Measurements from ENCODE around the gene CEP104.
"Not testable (repeated sequence)": the region's sequence is repeated elsewhere in the genome, so short reads cannot be mapped to it uniquely, and the experiment has no call there.

Gene CEP104

GRCh38 chr1:3828391-3828790 lies 28.6 kb downstream of the CEP104 start:
- DNase-seq (ENCODE audit: low read depth in 3 of 3, low spot score in 1 of 3) = no peak

DNA sequence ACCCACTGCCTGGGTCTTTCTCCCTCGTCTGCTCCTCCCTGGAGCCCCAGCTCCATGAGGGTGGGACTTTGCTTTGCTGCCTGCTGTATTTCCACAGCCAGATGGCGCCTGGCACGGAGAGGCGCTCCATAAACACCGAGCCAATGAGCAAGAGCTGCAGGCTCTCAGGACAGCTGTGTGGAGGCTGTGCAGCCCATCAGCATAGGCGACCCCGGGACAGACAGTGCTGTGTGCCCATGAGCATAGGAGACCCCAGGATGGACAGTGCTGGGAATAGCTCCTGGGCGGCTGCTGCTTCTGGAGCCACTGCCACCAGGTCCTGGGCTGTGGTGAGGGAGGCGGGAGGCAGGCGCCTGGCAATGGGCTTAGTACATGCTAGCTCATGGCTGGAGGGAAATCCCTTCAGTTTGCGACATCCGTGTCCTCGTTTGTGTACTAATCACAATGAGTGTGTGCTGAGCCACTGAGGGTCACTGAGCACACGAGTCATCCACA lies 29.2 kb downstream of the CEP104 start:
- DNase-seq (ENCODE audit: low read depth in 3 of 3, low spot score in 1 of 3) = no peak

DNA sequence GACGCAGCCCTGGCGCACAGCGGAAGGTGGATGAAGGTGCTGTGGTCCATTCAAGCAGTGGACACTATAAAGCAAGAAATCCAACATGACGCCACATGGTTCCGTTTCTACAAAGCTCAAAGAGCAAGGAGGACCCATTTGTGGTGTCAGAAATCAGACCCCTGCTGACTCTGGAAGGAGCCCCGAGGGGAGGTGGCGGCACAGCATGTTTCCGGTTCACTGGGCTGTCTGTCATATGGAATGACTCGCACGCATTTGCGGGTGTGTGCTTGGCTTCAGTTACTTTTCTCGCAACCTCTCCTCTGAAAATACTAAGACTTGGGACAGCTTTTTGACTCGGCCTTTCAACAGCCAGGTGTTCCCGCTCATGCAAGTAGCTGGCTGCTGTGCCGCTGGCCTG lies 31.7 kb downstream of the CEP104 start:
- DNase-seq (ENCODE audit: low read depth in 3 of 3, low spot score in 1 of 3) = no peak

GRCh38 chr1:3824650-3825049 lies 32.4 kb downstream of the CEP104 start:
- DNase-seq (ENCODE audit: low read depth in 3 of 3, low spot score in 1 of 3) = no peak

- DNase-seq (ENCODE audit: low read depth in 3 of 3, low spot score in 1 of 3) = no peak
Observed at GRCh38 chr1:3822421-3822820, 34.6 kb downstream of the CEP104 start.

DNA sequence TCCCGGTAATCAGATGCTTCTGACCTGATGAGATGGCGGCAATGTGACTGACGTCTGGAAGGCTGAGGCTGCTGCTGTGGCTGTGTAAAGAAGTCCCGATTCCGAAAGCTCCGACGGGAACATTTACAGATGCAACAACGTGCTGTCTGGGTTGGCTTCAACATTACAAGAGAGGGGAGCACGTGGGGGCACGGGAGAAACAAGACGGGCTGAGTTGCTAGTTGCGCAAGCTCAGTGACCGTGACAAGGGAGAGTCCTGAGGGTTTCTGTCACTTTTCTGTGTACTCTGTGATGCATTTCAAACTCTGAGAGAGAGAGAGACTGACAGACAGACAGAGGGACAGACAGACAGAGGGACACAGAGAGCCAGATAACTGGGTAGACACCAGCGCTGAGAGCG lies 35.1 kb downstream of the CEP104 start:
- DNase-seq (ENCODE audit: low read depth in 3 of 3, low spot score in 1 of 3) = no peak

- DNase-seq (ENCODE audit: low read depth in 3 of 3, low spot score in 1 of 3) = no peak
Observed at GRCh38 chr1:3821447-3821846, 35.6 kb downstream of the CEP104 start.

DNA sequence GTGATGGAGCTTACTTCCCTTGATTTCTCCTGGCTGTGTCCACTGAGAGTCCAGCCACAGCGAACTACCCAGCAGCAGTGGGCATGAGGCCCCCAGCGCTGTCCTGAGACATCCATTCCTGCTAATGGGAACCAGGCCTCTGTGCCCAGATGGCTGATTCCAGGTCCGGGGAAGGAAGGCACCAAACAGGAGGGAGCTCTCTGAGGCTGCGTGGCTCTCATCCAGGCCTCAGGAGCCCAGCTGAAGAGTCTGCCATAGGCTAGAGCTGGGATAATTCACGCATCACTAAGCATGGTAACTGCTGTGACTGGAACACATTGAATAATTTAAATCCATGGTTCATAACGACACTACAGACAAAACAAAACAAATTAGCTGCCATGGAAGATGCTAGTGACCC lies 36.0 kb downstream of the CEP104 start:
- DNase-seq (ENCODE audit: low read depth in 3 of 3, low spot score in 1 of 3) = no peak

DNA sequence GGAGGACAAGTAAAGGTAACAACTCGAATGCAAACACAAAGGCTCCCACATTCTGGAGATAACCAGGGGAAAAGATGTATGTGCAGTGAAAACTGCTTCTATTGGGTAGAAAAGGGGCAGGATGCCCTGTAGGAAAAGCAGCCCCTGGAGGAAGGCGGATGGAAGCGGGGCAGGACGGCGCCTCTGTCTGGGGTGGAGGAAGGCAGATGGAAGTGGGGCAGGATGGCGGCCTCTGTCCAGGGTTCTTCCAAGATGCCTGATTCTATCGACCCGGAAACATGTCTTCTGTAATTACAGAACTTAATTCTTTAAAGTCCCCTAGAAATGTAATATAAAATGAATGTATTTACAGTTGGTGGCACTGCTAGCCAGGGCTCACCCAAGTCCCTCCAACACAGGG lies 36.7 kb downstream of the CEP104 start:
- no peak for DNase-seq (ENCODE audit: low read depth in 3 of 3, low spot score in 1 of 3)

DNA sequence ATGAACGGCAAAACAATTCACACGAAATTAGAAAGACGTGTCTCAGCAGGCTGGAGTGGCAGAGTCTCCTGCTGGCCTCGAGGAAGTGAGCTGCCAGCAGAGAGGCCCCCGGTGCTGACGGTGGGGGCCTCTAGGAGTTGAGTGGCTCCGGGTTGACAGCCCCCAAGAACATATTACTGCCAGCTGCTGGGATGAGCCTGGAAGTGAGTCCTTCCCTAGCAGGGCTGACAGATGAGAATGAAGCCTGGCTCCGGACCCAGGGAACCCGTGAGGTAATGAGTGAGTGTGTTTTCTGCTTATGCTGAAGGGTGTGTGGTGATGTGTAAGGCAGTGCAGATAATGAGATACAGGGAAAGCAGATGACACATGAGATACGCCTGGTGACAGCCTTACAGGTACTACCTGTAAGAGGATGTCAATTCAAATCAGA lies 37.2 kb downstream of the CEP104 start:
- no peak for DNase-seq (ENCODE audit: low read depth in 3 of 3, low spot score in 1 of 3)

DNA sequence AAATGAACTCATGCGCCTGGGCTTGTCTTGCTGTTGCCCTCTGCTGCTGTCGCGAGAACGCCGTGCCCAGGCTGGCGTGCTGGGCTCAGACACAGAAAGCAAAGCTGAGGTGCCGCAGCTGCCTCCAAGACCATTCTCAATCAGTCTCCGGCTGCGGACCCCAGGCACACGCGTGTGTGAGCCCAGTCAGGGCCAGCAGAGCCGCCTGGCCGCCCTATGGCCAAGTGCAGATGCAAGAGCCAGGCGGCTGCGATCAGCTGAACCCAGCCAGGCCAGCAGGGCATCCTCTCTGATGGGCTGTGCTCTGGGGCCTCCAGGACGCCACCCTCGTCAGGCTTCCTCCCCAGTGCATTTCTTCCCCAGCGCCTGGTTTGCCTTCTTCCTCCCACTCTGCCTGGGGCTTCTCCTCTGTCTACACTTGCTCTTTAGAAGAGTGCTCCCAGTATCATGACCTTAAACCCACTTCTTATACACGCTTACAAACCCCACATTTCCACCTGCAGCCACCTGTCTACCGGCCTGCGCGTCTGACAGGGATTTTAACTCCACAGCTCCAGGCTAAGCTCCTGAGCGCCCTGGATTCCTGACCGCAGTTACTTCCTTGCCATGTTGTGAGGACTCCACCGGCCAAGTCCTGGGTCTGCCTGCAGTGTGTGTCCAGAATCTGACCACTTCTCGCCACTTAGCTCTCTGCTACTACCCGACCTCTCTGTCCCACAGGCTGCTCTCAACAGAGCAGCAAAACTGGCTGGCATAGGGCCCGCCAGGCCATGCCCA lies 39.0 kb downstream of the CEP104 start:
- no peak for DNase-seq (ENCODE audit: low read depth in 3 of 3, low spot score in 1 of 3)

GRCh38 chr1:3817138-3817740 lies 39.8 kb downstream of the CEP104 start:
- DNase-seq (ENCODE audit: low read depth in 3 of 3, low spot score in 1 of 3) = no peak

DNA sequence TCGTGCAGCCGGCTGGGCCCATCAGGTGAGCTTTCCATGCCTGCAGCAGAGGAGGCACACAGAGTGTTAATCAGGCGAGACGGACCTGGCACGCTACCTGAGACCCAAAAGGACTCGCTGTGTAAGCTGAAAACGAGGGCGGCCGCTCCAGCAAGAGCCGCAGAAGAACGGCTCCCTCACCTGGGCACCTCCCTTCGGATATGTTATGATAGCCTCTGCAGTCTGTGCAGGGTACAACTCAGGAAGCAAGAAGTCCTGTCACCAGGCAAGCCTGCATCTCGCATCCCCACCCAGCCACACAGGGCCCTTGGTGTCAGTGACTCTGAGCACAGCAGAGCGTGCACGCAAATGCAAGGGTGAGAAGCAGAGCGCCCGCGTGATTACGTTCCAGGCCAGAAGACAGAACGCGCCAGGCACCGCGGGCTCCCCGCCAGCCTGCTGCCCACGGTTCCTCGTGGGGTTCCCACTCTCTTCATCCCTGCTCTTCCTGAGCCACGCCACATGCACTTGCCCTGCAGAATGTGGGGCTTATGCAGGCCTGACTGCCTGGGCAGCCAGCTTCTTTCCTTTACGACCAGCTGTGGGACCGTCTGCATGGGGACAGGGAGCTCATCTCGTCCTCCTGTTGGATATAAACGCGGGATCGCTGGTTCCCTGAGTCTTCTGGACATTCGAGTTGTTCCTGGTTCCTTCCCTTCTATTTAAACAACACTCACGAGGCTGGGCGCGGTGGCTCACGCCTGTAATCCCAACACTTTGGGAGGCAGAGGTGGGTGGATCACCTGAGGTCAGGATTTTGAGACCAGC lies 40.5 kb downstream of the CEP104 start:
- DNase-seq (ENCODE audit: low read depth in 3 of 3, low spot score in 1 of 3) = no peak

DNA sequence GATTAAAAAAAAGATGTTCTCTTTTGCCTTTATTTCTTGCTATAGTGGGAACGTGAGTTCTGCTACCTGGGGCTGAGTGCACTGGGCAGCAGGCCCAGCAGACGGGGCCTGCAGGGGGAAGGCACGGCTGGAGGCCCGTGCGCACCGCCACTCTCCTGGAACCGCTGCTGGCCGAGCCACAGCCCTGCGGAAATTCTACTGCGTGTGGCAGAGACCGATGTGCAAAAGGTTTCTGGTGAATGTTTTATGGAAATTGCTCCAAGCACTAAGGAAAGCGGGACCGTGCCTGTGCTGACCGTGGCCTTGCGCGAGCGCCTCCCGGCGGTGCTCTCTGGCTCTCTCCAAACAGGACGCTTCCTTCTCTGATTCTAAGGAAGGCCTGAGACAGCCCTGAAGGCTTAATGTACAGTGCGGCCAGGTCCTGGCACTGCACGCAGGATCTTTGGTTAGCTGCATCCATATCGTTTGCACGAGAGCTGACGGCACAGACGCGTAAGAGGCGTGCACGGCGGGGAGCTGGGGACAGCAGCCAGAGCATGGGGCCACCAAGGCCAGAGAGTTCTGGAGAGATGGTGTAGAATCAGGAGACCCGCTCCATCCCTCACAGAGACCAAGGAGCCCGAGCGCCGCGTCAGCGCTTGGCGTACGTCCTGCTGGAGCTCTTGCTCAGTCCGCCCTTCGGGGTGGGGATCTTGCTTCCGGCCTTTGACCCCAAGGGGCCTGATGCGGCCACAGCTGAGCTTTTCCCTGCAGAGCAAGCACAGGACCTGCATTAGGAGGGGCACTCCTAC lies 42.0 kb downstream of the CEP104 start:
- no peak for DNase-seq (ENCODE audit: low read depth in 3 of 3, low spot score in 1 of 3)

DNA sequence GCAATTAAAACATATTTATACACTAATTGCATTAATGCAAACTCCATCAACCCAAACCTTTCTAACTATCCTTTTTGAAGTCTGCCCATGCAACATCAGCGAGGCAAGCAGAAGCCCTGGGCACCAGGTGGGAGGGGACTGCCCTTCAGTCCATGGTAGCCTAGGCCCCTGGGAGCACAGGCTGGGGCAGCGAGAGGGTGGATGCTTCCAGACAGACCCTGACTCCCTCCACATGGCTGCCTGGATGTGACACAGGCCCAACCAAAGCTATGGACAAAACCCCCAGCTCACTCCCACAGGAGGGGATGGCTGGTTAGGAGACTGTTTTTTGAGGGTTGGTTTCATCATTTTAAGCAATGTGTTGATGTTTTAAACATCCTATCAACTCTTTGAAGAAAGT lies 42.9 kb downstream of the CEP104 start:
- DNase-seq (ENCODE audit: low read depth in 3 of 3, low spot score in 1 of 3) = no peak

- DNase-seq (ENCODE audit: low read depth in 3 of 3, low spot score in 1 of 3) = no peak
Observed at GRCh38 chr1:3811595-3811911, 45.5 kb downstream of the CEP104 start.

GRCh38 chr1:3810149-3810761 lies 46.8 kb downstream of the CEP104 start:
- not testable (repeated sequence) for DNase-seq (ENCODE audit: low read depth in 3 of 3, low spot score in 1 of 3)

- DNase-seq (ENCODE audit: low read depth in 3 of 3, low spot score in 1 of 3) = no peak
Observed at GRCh38 chr1:3809680-3810079, 47.3 kb downstream of the CEP104 start.

DNA sequence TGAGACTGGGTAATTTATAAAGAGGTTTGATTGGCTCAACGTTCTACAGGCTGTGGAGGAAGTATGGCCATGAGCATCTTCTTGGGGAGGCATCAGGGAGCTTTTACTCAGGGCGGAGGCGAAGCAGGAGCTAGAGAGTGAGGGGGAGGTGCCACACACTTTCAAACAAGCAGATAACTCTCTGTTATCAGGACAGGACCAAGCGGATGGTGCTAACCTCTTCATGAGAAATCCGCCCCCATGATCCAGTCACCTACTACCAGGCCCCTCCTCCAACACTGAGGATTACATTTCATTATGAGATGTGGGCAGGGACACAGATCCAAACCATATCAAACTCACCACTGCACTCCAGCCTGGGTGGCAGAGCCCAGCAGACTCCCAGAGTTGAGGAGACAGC lies 49.2 kb downstream of the CEP104 start:
- DNase-seq (ENCODE audit: low read depth in 3 of 3, low spot score in 1 of 3) = no peak

- DNase-seq (ENCODE audit: low read depth in 3 of 3, low spot score in 1 of 3) = no peak
Observed at GRCh38 chr1:3805038-3805437, 52.0 kb downstream of the CEP104 start.

DNA sequence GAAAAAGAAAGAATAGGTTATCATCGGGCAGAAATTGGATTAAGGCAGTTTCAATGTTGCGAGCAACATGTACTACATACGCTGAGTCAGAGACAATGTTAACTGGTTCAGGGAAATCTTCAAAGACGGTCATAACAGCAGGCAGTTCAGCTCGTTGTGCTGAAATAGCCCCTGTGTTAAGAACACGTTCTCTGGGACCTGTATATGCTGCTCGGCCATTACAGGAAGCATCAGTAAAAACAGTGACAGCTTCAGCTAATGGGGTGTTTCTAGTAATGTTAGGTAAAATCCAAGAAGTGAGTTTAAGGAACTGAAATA lies 52.4 kb downstream of the CEP104 start:
- not testable (repeated sequence) for DNase-seq (ENCODE audit: low read depth in 3 of 3, low spot score in 1 of 3)
